H1 (cell line): Measurements from ENCODE around the gene RPS17. TPM values are rescaled to one million over a fixed set of nuclear protein-coding genes. Genes with fewer than 3 reads are reported as not detected.

Source experiments
- CBX5 ChIP-seq: fragments of 300-800, 300-1000 bp; sonication (generic); IDR thresholded peaks from 2 replicates; pipeline ENCODE4 v1.7.1; 2016; ENCODE audit warnings: antibody characterized with exemption, low read length, low read depth
- CHD2 ChIP-seq: IDR thresholded peaks from 2 replicates; pipeline ENCODE4 v1.6.1; 2012; ENCODE audit warnings: low read length, improper control_type of control experiment
- HDAC2 ChIP-seq, 2 experiments: fragments of 300-600 bp in 1 of 2; sonication (generic) in 1 of 2; IDR thresholded peaks; 2 replicates each; pipeline ENCODE4 v1.6.1; 2011 to 2012; ENCODE audit warnings: low read depth in 2 of 2, low read length in 2 of 2, mild to moderate bottlenecking in 2 of 2, moderate library complexity in 2 of 2, borderline replicate concordance in 1 of 2, inconsistent platforms in 1 of 2
- NANOG ChIP-seq: IDR thresholded peaks from 2 replicates; pipeline ENCODE4 v1.6.1; 2011; ENCODE audit warnings: low read length, low read depth, mild to moderate bottlenecking, inconsistent platforms; ENCODE audit not compliant: insufficient read depth, poor library complexity, severe bottlenecking
- polyA plus RNA-seq, 7 experiments: library from polyadenylated mRNA; depleted of rRNA in 3 of 7; stranded (reverse) in 5 of 7; unstranded in 2 of 7; fragments of >200 nt in 5 of 7; fragments of 200-250 nt in 2 of 7; gene quantifications; 1 replicate in 5 of 7; 2 replicates in 1 of 7; 4 replicates in 1 of 7; pipeline versions ENCODE4 v1.2.1 to v1.2.3, GENCODE V29; 2011 to 2013; ENCODE audit warnings: missing spikeins in 2 of 7, mixed read lengths in 2 of 7
- total RNA-seq: library from RNA; stranded (reverse); fragmentation: NEBNext Ultra II Directional; extraction: Animal tissue kit (Norgen Biotek cat#: 25700); gene quantifications from 2 replicates; pipeline ENCODE4 v1.2.1, GENCODE V29; 2021

RPS17 gene
- total and polyA plus RNA-seq, 2 of the 8 experiments (the other 6 are each of a cell fraction or from before 2014, with no cell fraction given), result 2,416 to 5,590 TPM

DNA sequence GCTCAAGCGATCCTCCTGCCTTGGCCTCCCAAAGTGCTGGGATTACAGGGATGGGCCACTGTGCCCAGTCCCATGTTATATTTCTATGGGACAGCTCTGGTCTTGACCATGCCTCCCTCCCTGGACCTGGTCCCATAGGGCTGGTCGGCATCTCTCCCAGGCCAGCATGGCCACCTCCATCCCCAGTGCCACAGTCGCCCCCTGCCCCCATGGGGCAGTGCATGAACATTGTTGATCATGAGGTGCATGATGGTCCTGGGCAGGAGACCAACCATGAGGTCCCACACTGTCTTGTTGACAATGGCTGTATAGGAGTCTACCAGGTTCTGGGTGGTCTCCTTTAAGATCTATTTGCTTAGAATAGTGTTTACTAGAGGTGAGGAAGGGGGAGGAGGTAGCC is 6.5 kb downstream of the RPS17 start (continued):
- TF ChIP-seq CHD2 (no peak), NANOG (no peak), HDAC2 (IDR thresholded peaks at IDR 0.05; ENCODE audit: borderline replicate concordance in 1 of 2, low read depth in 2 of 2, low read length in 2 of 2) (no peak), CBX5 (no peak)
